Lower lobe of right lung (tissue), 2 donors: ENCODE data around the gene PNMA1. TPM values are rescaled to one million over a fixed set of nuclear protein-coding genes. Genes with fewer than 3 reads are reported as not detected.

Source experiments
- ATAC-seq, 2 donors: fragments of 200-7000 bp; cut with Tn5 transposase; one replicate each; pipeline ENCODE4 v1.9.1; 2020 to 2022; ENCODE audit warnings: mild to moderate bottlenecking in 2 of 2, moderate library complexity in 2 of 2
- DNase-seq: peaks from one replicate; pipeline ENCODE4 v3.0.0-alpha.2; 2020
- H3K27ac ChIP-seq: fragments of 200-600 bp; one replicate; pipeline ENCODE4 v1.8.0; 2022
- H3K27me3 ChIP-seq: fragments of 200-600 bp; one replicate; pipeline ENCODE4 v1.8.0; 2022; ENCODE audit warnings: low read depth
- H3K36me3 ChIP-seq: fragments of 200-600 bp; one replicate; pipeline ENCODE4 v1.8.0; 2022; ENCODE audit warnings: mild to moderate bottlenecking
- H3K4me1 ChIP-seq: fragments of 200-600 bp; one replicate; pipeline ENCODE4 v1.8.0; 2022
- H3K4me3 ChIP-seq: fragments of 200-600 bp; one replicate; pipeline ENCODE4 v1.8.0; 2022; ENCODE audit warnings: mild to moderate bottlenecking
- H3K9me3 ChIP-seq: fragments of 200-600 bp; one replicate; pipeline ENCODE4 v1.8.0; 2022
- CTCF ChIP-seq: fragments of 200-600 bp; IDR thresholded peaks from one replicate; pipeline ENCODE4 v1.8.0; 2022; ENCODE audit warnings: antibody characterized with exemption, mild to moderate bottlenecking
- intact Hi-C: fragments of 100-400 bp; cut with DNase I; formaldehyde crosslinking; loops from one replicate; pipeline ENCODE4 v1.11.0; 2022
- total RNA-seq: library from RNA; stranded (reverse); fragmentation: NEBNext Ultra II Directional; extraction: Animal tissue kit (Norgen Biotek cat#: 25700); gene quantifications from one replicate; pipeline ENCODE4 v1.2.1, GENCODE V29; 2021
- donor health status: DM: no; HTN: yes; CAD: no; lungs with severe emphysema.

Gene PNMA1
- total RNA-seq, 1 donor from 2014 or later, result 24.4 TPM

- ATAC-seq, result no peak
- intact Hi-C loops, result no loop called here
- H3K9me3 ChIP-seq, result no peaks in the 10 kb centered on the region
- no peaks in the 10 kb centered on the region for H3K27me3 ChIP-seq
- H3K4me3 ChIP-seq, result no peak overlapping the region
- H3K4me1 ChIP-seq, result peaks cover 33% of the 10 kb centered on the region
- no peak for DNase-seq
- no peak for TF ChIP-seq CTCF
- no peak overlapping the region for H3K27ac ChIP-seq
- peaks cover 53% of the 10 kb centered on the region for H3K36me3 ChIP-seq
Measured at GRCh38 chr14:73715707-73716106, 1.5 kb upstream of the PNMA1 start.

- peak overlapping the region; percentile 86 for H3K27ac ChIP-seq
Measured at GRCh38 chr14:73714656-73715081, 485 bp upstream of the PNMA1 start.

GRCh38 chr14:73713206-73713802, 880 bp downstream of the PNMA1 start:
- peaks cover 34% of the 10 kb centered on the region for H3K4me1 ChIP-seq
- intact Hi-C loops, result no loop called here
- DNase-seq, result no peak
- peaks cover 29% of the 10 kb centered on the region for H3K36me3 ChIP-seq
- no peak for TF ChIP-seq CTCF
- H3K9me3 ChIP-seq, result no peaks in the 10 kb centered on the region
- peak overlapping the region; percentile 86 for H3K27ac ChIP-seq
- no peaks in the 10 kb centered on the region for H3K27me3 ChIP-seq
- H3K4me3 ChIP-seq, result peak overlapping the region; percentile 88
- ATAC-seq, result no peak

More at GRCh38 chr14:73714656-73715081, 485 bp upstream of the PNMA1 start:
- Histone ChIP-seq H3K9me3 (no peaks in the 10 kb centered on the region), H3K4me1 (peaks cover 34% of the 10 kb centered on the region), H3K36me3 (peaks cover 43% of the 10 kb centered on the region), H3K4me3 (peak overlapping the region; percentile 88), H3K27me3 (no peaks in the 10 kb centered on the region)
- intact Hi-C loops, result no loop called here
- TF ChIP-seq CTCF, result no peak
- DNase-seq (no peak), ATAC-seq (no peak)

- Histone ChIP-seq H3K4me3 (peak overlapping the region; percentile 88), H3K9me3 (no peaks in the 10 kb centered on the region), H3K27ac (peak overlapping the region; percentile 86), H3K36me3 (peaks cover 22% of the 10 kb centered on the region), H3K27me3 (no peaks in the 10 kb centered on the region), H3K4me1 (peaks cover 34% of the 10 kb centered on the region)
- no peak for DNase-seq
- no peak for TF ChIP-seq CTCF
- intact Hi-C loops, result no loop called here
- ATAC-seq, result peak in 1 of 2 donors; percentile 5
Measured at GRCh38 chr14:73712540-73713180, 1.5 kb downstream of the PNMA1 start.

- no peak for TF ChIP-seq CTCF
- intact Hi-C loops, result no loop called here
- DNase-seq, result no peak
- no peaks in the 10 kb centered on the region for H3K9me3 ChIP-seq
- peaks cover 17% of the 10 kb centered on the region for H3K36me3 ChIP-seq
- peak overlapping the region; percentile 88 for H3K4me3 ChIP-seq
- H3K27me3 ChIP-seq, result no peaks in the 10 kb centered on the region
- no peak for ATAC-seq
- peak overlapping the region; percentile 86 for H3K27ac ChIP-seq
- H3K4me1 ChIP-seq, result peaks cover 34% of the 10 kb centered on the region
Measured at GRCh38 chr14:73712071-73712506, 2.1 kb downstream of the PNMA1 start.
